PC-3 (cell line): ENCODE data around the gene GADD45G. TPM values are rescaled to one million over a fixed set of nuclear protein-coding genes. Genes with fewer than 3 reads are reported as not detected.

Experiments
- ATAC-seq: fragments of 200-7000 bp; cut with Tn5 transposase; 2 replicates; pipeline ENCODE4 v1.9.1; 2020; ENCODE audit warnings: mild to moderate bottlenecking, moderate library complexity
- BruUV-seq: library from RNA; stranded (reverse); fragments of 400-500 nt; replicated peaks from 2 replicates; lab custom pipeline; 2021; lab: Mats Ljungman, UMichigan
- CTCF ChIA-PET: fragments of 300-600 bp; sonication (Branson Sonifier 250); formaldehyde crosslinking; loops from one replicate; lab custom pipeline; 2022; ENCODE audit warnings: antibody characterized with exemption; lab: Charles Lee
- POLR2A ChIA-PET: fragments of 300-600 bp; sonication (Branson Sonifier 250); formaldehyde crosslinking; loops from one replicate; lab custom pipeline; 2022; ENCODE audit warnings: antibody characterized with exemption; ENCODE audit not compliant: unreplicated experiment; lab: Charles Lee
- DNase-seq: peaks from one replicate; pipeline ENCODE4 v3.0.0-alpha.2; 2015
- H2AFZ ChIP-seq: fragments of 300-600 bp; sonication (generic); 2 replicates; pipeline ENCODE4 v1.6.0; 2016; ENCODE audit warnings: antibody characterized with exemption, low read length
- H3F3A ChIP-seq: fragments of 300-600 bp; sonication (generic); one replicate; pipeline ENCODE4 v1.6.0; 2017; ENCODE audit warnings: antibody characterized with exemption, low read length, control low read depth, mild to moderate bottlenecking; ENCODE audit not compliant: unreplicated experiment
- H3K27ac ChIP-seq: fragments of 300-600 bp; sonication (generic); 2 replicates; pipeline ENCODE4 v1.5.1; 2016; ENCODE audit warnings: mild to moderate bottlenecking, low read length
- H3K27me3 ChIP-seq: fragments of 300-600 bp; sonication (generic); 2 replicates; pipeline ENCODE4 v1.6.1; 2016; ENCODE audit warnings: low read length, mixed read lengths
- H3K36me3 ChIP-seq: fragments of 300-600 bp; sonication (generic); 2 replicates; pipeline ENCODE4 v1.6.1; 2016; ENCODE audit warnings: low read depth, mixed run types, low read length, mixed read lengths
- H3K4me1 ChIP-seq: fragments of 300-600 bp; sonication (generic); 2 replicates; pipeline ENCODE4 v1.5.1; 2016; ENCODE audit warnings: low read length; ENCODE audit not compliant: insufficient read depth
- H3K4me2 ChIP-seq: fragments of 300-600 bp; sonication (generic); 2 replicates; pipeline ENCODE4 v1.6.0; 2016; ENCODE audit warnings: low read length
- H3K4me3 ChIP-seq: fragments of 300-600 bp; sonication (generic); 2 replicates; pipeline ENCODE4 v1.5.1; 2016; ENCODE audit warnings: mild to moderate bottlenecking, low read length, mixed read lengths
- H3K79me2 ChIP-seq: fragments of 300-600 bp; sonication (generic); 2 replicates; pipeline ENCODE4 v1.6.1; 2017; ENCODE audit warnings: low read length, mixed read lengths
- H3K9ac ChIP-seq: fragments of 300-600 bp; sonication (generic); 2 replicates; pipeline ENCODE4 v1.6.0; 2016; ENCODE audit warnings: mild to moderate bottlenecking, low read length
- H3K9me2 ChIP-seq: fragments of 300-600 bp; sonication (generic); replicated peaks from 2 replicates; pipeline ENCODE4 v1.6.1; 2016; ENCODE audit warnings: mixed run types, low read length, mixed read lengths
- H3K9me3 ChIP-seq: fragments of 300-600 bp; sonication (generic); 2 replicates; pipeline ENCODE4 v1.6.1; 2016; ENCODE audit warnings: low read length, mixed read lengths
- H4K20me1 ChIP-seq: fragments of 300-600 bp; sonication (generic); 2 replicates; pipeline ENCODE4 v1.6.1; 2016; ENCODE audit warnings: low read length, mixed read lengths
- CTCF ChIP-seq: fragments of 300-600 bp; sonication (generic); conservative IDR thresholded peaks from 2 replicates; pipeline ENCODE4 v1.5.1; 2017; ENCODE audit warnings: antibody characterized with exemption, low read depth, mild to moderate bottlenecking, low read length
- EZH2 ChIP-seq: fragments of 300-600 bp; sonication (generic); IDR thresholded peaks from one replicate; pipeline ENCODE4 v1.6.1; 2017; ENCODE audit warnings: antibody characterized with exemption, mild to moderate bottlenecking, low read length; ENCODE audit not compliant: unreplicated experiment
- EZH2phosphoT487 ChIP-seq: fragments of 300-600 bp; sonication (generic); IDR thresholded peaks from 2 replicates; pipeline ENCODE4 v1.6.1; 2018; ENCODE audit warnings: mild to moderate bottlenecking, antibody characterized with exemption, low read length, borderline replicate concordance
- intact Hi-C: fragments of 100-400 bp; cut with micrococcal nuclease; formaldehyde crosslinking; loops from 2 replicates; pipeline ENCODE4 v1.9.0; 2023
- total RNA-seq: library from RNA; depleted of rRNA; stranded (reverse); fragments of >200 nt; gene quantifications from 2 replicates; pipeline ENCODE4 v1.2.3, GENCODE V29; 2014

The GADD45G gene
- total RNA-seq, 1 experiment from 2014 or later = 2.1 TPM

DNA sequence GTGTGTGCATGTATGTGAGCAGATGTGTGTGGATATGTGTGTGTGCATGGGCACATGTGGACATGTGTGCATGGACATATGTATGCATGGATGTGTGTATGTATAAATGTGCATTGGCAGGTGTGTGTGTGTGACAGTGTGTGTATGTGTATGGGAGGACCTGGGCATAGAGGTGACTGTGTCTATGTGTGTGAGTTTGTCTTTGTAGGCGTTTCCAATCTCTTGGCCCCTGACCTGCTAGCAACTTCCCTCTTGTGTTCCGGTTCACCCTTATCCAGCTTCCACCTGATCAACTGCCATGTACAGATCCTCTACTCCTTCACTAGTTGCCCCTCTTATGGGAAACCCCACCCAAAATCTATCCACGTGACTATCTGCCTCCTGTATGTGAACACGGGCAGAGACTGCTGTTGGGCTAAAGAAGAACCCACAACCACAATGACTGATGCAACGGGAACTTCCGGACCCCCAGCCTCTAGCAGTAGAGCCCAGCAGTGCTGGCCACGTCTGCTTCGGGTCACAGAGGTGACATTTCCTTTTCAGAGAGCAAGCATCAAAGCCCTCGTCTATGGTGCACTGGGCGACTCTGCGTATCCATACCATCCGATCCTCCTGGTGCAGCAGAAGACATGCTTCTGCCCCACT lies 24.9 kb upstream of the GADD45G start:
- ChIA-PET CTCF (no interaction called here), POLR2A (no interaction called here)
- Histone ChIP-seq H3K27ac (no peak overlapping the region), H3K9ac (no peak overlapping the region), H3K9me2 (no peaks in the 10 kb centered on the region), H3F3A (no peaks in the 10 kb centered on the region), H3K79me2 (no peaks in the 10 kb centered on the region), H4K20me1 (no peaks in the 10 kb centered on the region), H3K4me2 (no peak overlapping the region), H2AFZ (no peak overlapping the region), H3K9me3 (no peaks in the 10 kb centered on the region), H3K4me3 (no peak overlapping the region), H3K36me3 (no peaks in the 10 kb centered on the region; the same call in 1 of the 2 replicates), H3K27me3 (peaks cover 38% of the 10 kb centered on the region; the same call in 1 of the 2 replicates), H3K4me1 (no peaks in the 10 kb centered on the region)
- intact Hi-C loops = loop anchor here (10.0 kb wide), 1 partner anchor 1295 kb away; no protein-coding TSS in a partner anchor
- BruUV-seq = no TSS peak
- TF ChIP-seq EZH2phosphoT487 = no peak
- TF ChIP-seq EZH2 = no peak
- no peak for TF ChIP-seq CTCF
- no peak for ATAC-seq
- no peak for DNase-seq

- ChIA-PET POLR2A (no interaction called here), CTCF (no interaction called here)
- Histone ChIP-seq H3K9me3 (no peaks in the 10 kb centered on the region), H3K9me2 (no peaks in the 10 kb centered on the region), H3F3A (no peaks in the 10 kb centered on the region), H3K36me3 (no peaks in the 10 kb centered on the region), H3K9ac (no peak overlapping the region), H4K20me1 (no peaks in the 10 kb centered on the region), H3K79me2 (no peaks in the 10 kb centered on the region), H3K27ac (no peak overlapping the region), H3K4me1 (no peaks in the 10 kb centered on the region), H3K4me2 (no peak overlapping the region), H3K4me3 (no peak overlapping the region), H2AFZ (no peak overlapping the region), H3K27me3 (peaks cover 33% of the 10 kb centered on the region; the same call in 1 of the 2 replicates)
- ATAC-seq (no peak), DNase-seq (no peak)
- BruUV-seq = no TSS peak
- intact Hi-C loops = no loop called here
- no peak for TF ChIP-seq EZH2phosphoT487
- TF ChIP-seq EZH2 = no peak
- TF ChIP-seq CTCF = no peak
Measured at GRCh38 chr9:89586311-89586710, 18.5 kb upstream of the GADD45G start.

GRCh38 chr9:89588271-89588879 lies 16.4 kb upstream of the GADD45G start:
- Histone ChIP-seq H3K4me2 (no peak overlapping the region), H3K9me2 (no peaks in the 10 kb centered on the region), H3K4me1 (no peaks in the 10 kb centered on the region), H3K9me3 (no peaks in the 10 kb centered on the region), H3F3A (no peaks in the 10 kb centered on the region), H3K9ac (no peak overlapping the region), H2AFZ (no peak overlapping the region), H3K27ac (no peak overlapping the region), H3K36me3 (no peaks in the 10 kb centered on the region), H3K27me3 (peaks cover 35% of the 10 kb centered on the region; the same call in 1 of the 2 replicates), H4K20me1 (no peaks in the 10 kb centered on the region), H3K4me3 (no peak overlapping the region), H3K79me2 (no peaks in the 10 kb centered on the region)
- ATAC-seq (no peak), DNase-seq (no peak)
- POLR2A ChIA-PET = no interaction called here
- TF ChIP-seq CTCF = no peak
- TF ChIP-seq EZH2phosphoT487 = no peak
- no peak for TF ChIP-seq EZH2
- CTCF ChIA-PET = no interaction called here
- no TSS peak for BruUV-seq
- intact Hi-C loops = no loop called here
